Lower leg skin (tissue), 3 donors: ENCODE data around the gene TRIAP1.

Experiments
- POLR2A ChIP-seq, 2 donors: fragments of 450-650 bp; IDR thresholded peaks; one replicate each; pipeline ENCODE4 v1.6.1; 2016 to 2017; ENCODE audit warnings: antibody characterized with exemption in 2 of 2, mild to moderate bottlenecking in 1 of 2, moderate library complexity in 1 of 2
- TF ChIP-seq, protein P1 (sequence below), 3 donors: fragments of 450-650 bp; IDR thresholded peaks; one replicate each; pipeline ENCODE4 v1.5.1; 2016; ENCODE audit warnings: antibody characterized with exemption in 3 of 3, mild to moderate bottlenecking in 3 of 3, moderate library complexity in 2 of 3

GRCh38 chr12:120490833-120491512 lies 44.8 kb upstream of the TRIAP1 start:
- TF ChIP-seq, protein P1, sequence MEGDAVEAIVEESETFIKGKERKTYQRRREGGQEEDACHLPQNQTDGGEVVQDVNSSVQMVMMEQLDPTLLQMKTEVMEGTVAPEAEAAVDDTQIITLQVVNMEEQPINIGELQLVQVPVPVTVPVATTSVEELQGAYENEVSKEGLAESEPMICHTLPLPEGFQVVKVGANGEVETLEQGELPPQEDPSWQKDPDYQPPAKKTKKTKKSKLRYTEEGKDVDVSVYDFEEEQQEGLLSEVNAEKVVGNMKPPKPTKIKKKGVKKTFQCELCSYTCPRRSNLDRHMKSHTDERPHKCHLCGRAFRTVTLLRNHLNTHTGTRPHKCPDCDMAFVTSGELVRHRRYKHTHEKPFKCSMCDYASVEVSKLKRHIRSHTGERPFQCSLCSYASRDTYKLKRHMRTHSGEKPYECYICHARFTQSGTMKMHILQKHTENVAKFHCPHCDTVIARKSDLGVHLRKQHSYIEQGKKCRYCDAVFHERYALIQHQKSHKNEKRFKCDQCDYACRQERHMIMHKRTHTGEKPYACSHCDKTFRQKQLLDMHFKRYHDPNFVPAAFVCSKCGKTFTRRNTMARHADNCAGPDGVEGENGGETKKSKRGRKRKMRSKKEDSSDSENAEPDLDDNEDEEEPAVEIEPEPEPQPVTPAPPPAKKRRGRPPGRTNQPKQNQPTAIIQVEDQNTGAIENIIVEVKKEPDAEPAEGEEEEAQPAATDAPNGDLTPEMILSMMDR (IDR thresholded peaks at IDR 0.05) = no peak
- TF ChIP-seq POLR2A (IDR thresholded peaks at IDR 0.05) = no peak
